NCI-H1048 (cell line): ENCODE data around the gene IMPA2.
"Not testable (repeated sequence)": the region's sequence is repeated elsewhere in the genome, so short reads cannot be mapped to it uniquely, and the experiment has no call there.

Experiments
- DNase-seq: peaks from one replicate; lab custom pipeline; 2025; lab: John Stamatoyannopoulos, UW

Gene IMPA2

DNA sequence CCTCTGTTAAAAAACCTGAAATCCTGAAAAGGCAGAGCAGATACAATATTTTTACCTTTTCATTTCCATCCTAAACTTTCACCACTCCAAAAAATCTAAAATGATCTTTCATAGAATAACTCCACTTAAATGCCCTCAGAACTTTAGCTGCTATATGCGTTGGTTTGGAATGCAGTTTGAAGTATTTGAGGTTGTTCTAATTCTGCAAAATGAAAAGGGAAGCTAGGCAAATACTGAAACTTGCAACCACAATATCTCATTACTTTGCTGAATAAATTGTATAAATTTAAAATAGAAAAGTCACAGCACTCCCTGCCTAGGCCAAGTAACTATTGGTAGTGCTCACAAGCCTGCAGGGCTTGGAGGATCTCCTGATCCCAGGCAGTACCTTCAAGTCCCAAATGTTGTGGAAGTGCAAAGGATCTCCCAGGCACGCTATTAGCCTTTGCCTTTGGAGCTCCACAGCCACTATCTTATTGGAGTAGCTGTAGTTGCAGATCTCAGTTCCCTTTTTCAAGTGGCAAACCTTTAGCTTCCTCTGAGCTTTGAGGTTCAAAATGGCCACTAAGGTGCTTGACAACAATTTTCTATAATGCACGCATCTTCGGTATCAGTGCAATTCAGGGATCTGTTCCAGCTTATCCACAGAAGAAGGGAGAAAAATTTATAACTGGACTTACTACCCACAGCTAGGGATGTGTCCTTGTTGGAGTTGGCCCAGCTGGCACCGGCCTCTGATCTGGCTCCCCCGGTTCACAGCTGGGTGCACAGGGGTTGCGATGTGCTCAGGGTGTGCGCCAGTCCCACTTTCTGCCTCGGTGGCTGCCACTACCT is 68.9 kb downstream of the IMPA2 start:
- no peak for DNase-seq

DNA sequence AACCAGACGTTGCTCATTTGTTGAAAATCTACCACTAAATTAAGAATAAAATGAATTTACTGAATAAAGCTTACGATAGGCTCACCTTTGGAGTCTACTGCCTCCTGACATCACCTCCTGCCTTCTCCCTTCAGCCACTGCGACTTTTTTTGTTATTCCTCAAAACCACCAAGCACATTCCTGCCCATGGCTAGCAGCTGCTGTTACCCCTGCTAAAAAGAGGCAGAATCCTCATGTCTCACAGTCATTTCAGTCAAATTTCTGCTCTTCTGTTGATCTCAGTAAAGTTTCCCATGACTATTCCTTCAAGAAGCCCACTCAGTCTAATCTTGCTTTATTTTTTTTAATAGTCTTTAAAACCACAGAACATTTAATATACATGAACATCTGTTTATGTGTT is 71.6 kb downstream of the IMPA2 start:
- no peak for DNase-seq

DNA sequence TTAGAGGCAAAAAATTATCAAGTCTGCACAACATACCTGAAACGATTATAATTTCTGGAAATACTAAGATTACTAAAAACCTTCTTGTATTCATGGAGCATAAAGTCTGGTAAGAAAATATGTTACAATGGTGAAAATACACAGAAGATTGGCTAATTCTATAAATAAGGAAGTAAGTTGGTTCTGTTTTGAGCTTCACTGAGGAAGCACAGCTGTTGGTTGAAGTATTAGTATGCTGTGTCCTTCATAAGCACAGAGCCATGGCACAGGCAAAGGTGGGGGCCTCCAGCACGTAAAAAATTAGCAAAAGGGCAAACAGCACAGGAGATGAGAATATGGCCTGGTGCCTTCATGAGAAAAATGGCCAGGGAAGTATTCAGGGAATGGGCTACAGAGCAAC is 72.0 kb downstream of the IMPA2 start:
- DNase-seq = no peak

DNA sequence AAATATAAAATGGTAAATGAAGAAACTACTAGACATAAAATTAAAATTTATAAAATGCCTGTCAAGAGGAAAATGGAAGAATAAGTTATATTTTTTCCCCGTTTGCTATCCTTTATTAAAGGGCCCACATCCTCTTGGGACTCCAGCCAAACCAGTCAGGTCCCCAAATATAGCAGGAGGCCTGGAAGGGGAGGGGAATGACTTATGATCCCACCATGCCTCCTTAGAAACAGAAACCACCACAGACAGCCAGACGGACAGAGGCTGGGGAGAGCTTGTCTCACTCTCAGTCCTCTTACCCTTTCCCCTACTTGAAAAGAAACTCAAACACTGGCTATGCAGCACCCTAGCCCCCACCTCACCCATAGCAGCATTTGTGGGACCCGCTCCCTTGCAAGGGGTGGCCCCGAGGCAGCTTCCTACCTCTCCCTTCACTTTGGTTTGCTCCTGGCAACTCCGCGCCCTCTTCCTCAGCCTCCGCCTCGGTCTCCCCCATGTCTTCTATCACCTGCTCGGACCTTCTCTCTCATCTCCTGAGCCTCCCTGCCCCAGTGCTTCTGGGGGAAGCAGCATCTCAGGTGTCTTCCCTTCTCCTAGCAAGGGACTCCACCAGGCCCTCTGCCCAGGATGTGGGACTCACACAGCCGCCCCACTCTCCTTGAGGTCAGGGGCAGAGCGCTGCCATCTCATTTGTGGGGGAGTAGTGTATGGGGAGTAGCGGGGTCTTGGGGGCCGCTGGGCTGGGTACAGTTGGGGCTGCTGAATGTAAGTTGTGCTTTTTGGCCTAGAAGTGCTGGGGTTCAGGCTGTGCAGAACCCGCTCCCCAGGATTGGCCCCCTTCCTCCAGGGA is 75.0 kb downstream of the IMPA2 start:
- no peak for DNase-seq

DNA sequence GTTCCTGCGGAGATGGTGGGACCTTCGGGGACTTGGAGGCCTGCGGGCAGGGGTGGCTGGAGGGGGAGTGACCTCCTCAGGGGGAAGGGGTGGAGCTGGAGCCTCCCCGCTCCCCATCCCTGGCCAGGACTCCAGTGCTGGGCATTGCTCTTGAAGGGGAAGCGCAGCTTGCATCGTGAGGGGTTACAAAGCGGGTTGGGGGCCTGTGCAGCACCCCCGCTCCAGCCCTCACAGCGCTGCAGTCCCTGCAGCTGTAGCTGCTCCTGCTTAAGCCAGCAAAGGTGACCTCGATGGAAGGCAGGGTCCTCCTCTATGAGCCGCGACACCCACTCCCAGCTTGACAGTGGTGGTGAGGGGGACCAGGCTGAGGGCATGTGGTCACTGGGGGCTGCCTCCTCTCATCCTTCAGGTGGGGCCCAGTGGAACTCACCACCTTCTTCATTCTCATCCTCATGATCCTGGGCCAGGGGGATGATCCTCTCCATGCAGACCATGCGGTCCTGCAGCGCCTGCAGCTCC is 75.6 kb downstream of the IMPA2 start:
- no peak for DNase-seq

DNA sequence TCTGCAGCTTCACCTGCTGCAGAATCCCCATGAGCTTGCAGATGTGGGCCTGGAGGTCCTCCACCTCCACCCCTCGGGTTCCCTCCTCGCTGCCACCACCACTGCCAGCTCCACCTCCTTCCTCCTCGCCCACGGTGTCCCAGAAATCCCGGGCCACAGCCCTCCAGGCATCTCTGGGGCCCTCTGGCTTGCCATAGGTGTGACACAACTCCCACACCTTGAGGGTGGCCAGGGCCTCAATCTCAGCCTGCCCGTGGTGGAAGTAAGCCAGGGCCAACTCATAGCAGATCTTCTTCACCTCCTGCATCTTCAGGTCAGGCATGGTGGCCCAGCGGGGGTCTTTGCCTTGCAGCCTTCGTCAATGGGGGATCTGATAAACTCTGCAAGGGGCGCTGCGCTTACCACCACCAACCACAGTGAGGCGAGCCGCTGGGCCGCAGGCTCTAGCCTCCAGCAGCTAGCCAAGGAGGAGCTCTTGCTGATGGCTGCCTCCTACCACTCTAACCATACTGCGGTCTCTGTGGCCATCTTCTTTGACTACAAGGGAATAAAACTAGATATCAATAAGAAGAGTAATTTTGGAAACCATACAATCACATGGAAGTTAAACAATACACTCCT is 76.2 kb downstream of the IMPA2 start:
- no peak for DNase-seq

DNA sequence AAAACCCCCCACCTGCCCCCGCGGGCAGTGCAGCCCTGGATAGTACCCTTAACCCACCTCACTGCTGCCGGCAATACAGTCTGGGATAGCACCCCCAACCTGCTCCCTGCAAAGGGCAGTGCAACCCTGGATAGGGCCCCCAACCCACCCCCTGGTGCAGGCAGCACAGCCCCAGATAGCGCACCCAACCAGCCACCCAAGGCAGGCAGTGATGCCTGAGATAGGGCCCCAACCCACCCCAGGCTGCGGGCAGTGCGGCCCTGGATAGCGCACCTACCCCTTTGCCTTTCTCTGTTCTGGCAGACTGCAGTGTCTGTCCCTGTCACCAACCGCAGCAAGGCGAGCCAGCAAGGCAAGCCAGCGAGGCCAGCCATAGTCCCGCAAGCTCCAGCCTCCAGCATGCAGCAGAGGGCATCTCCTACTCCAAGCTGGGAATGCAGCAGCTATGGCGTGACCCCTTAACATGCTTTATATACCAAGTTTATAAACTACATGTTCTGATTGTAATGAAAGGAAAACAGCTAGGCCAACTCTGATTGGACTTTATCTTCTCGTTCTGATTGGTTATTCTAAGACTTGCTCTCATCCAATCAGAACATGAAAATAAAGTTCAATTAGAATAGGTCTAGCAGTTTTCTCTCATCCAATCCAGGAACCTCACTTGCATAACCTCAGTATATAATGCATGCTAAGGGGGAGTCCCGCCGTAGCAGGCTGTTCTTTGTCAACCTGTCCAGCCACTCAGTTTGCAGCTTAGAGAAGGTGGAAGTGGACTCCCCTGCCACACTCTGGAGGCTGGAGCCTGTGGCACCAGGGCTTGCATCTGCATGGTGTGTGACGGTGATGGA is 78.3 kb downstream of the IMPA2 start:
- DNase-seq = peak; percentile 35

DNA sequence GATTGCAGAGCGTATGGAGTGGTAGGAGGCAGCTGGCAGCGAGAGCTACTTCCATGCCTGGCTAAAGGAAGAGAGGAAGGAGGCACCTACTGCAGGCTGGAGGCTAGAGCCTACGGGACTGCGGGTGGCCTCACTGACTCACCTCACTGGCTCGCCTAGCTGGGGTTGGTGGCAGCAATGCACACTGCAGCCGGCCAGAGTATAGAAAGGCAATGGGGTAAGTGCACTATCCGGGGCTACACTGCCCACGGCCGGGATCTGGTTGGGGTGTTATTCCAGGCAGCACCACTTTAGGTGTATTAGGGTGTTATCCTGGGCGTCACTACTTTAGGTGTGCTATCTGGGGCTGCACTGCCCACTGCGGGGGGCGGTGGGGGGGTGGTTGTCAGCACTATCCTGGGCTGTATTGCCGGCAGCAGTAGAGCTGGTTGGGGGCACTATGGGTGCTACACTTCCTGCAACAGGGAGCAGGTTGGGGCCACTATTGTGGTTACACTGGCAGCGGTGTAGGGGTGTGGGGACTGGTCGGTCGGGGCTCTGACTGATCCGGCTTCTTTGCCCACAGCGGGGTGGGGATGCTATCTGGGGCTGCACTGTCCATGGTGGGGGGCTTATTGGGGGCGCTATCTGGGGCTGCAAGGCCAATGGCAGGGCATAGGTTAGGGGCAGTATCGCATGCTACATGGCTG is 79.0 kb downstream of the IMPA2 start:
- no peak for DNase-seq

DNA sequence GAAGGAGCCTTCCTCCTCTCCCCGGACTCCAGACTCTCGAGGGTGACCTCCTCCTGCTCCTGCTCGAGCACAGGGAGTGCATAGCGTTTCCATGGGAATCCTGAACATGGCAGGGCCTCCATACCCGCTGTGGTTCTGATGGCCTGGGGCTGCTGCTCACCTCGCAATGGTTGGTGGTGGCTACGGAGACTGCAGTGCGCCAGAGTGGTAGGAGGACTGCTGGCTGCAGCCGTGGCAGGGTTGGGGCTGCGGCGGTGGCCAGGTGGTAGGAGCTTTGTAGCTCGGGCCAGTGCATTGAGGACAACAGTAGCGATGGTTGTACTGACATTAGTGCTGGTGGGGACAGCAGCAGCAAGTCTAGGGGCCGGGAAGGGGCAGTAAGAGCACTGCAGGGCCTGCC is 80.4 kb downstream of the IMPA2 start:
- DNase-seq = no peak

DNA sequence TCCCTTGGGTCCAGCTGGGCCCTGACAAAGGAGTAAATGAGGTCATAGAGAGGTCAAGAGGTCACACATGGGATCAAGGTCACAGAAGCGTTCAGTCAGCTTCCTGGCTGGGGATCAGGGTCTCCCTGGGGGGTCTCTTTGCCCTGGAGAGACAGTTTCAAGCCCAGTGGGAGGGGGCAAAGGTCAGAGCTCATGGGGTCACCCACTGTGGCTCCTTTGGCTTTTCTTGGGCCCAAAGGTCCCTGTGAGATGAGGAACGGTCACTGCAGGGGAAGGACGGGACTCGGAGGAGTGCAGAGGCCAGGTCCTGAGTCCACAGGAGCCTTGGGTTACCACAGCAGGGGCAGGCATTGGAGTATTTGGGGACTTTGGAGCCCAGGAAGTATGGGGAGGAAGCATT is 81.7 kb downstream of the IMPA2 start:
- DNase-seq = no peak

DNA sequence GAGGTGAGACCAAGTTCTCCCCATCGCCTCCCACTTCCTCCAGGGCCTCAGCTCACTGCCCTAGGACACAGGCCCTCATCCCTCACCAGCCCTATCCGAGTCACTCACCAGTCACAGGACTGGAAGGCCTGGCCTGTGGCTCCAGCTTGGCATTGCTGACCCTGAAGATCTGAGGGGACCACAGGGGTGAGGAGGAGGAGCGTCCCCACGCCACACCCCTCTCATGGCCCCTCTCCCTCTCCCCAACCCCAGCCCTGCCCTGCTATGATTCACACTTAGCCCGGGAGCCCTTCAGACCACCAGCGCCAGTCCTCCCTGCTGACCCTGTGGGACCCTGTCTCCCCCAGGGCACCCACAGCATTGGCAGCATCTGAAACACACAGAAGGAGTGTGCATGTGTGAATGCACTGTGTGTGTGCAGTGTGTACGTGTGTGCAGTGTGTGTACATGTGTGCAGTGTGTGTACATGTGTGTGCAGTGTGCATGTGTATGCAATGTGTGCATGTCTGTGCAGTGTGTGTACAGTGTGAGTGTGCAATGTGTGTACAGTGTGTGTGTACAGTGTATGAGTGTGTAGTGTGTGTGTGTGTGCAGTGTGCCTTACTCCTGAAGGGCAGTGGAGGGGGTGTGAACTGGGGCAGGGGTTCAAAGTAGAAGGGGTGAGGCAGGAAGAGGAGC is 82.9 kb downstream of the IMPA2 start:
- DNase-seq = no peak

DNA sequence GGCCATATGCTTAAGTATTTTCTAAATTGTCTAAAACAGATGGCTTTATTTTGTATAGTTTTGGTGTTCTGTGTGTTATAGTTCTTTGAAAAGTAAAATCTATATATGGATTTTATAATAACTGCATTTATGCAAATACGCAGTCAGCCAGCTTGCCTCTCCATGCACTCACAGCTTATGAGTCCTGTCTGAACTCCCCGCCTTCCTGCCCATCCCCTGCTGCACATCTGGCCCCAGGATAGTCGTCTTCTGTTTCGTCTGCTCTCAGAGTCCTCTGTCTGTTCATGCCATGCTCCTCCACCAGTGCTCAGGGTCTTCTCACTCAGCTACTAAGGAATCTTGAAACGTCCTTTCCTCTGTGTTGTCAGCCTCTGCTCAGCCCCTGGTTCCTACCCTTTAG is 84.1 kb downstream of the IMPA2 start:
- no peak for DNase-seq

DNA sequence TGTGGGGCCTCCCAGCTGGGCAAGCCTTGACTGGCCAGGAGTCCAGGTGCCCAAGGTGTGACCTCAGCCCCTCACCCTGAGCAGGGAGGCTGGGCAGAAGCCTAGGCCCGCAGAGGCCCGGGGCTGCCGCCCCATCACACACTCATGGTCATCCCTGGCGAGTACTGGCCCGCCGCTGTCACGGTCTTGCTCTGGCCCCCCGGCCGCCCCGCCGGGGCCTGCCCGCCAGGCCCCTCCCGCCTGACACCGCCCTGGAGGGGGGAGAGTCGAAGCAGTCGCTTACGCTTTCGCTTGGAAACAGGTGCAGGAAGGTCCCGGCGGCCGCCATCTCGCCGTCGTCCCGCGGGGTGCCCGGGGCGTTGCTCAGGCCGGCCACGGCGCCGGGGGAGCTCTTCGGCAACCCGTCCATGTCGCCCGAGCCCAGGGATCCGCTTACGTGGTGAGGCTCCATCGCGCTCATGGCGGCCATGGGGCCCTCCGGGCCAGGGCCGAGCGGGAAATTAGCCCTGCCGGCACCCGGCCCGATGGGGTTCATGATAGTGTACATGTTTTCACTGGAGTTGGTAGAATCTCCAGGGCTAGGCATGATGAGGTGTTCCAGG is 85.7 kb downstream of the IMPA2 start:
- DNase-seq = no peak

DNA sequence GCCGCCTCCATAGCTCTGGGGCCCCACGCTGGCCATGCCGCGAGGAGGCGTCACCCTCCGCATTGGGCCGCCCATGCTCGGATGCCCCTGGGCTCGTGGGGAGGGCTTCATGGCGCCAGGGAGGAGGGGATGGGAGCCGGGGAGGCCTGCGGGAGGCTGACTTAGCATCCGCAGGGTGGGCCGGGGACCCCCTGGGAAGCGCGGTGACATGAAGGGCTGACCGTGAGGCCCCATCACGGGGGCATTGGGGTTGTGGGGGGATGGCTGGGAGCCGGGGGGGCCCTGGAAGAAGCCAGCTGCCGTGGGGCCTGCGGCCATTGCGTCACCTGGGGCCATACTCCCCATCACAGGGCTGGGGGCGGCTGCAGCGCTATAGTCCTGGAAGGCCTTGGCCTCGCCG is 86.4 kb downstream of the IMPA2 start:
- DNase-seq = no peak

DNA sequence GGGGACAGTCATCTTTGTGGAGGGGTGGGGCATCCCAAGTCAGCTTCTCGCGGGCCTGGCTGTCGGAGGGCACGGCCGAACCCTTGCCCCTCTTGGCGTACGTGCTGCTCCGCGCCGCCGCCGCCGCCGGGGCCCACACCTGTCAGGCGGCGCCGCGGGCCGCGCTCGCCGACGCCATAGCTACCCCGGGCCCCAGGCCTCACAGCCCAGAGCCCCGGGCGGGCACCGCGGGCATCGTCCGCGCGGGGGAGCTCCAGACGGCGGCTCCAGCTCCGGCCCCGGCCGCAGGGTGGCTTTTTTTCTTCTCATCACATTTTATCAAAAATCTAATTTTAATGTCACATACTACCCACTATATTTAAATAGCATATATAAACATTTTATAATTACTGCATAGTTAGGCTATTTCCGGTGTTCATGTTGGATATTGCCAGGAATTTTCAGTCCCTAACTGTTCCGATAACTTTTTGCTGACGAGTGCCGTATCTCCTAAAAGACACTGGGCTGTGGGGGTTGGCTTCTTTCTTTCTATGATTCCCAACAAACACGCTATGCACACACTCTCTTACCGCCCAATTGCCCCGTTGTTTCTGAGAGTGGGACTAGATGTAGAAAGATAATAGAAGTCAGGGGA is 87.1 kb downstream of the IMPA2 start:
- DNase-seq = not testable (repeated sequence)

DNA sequence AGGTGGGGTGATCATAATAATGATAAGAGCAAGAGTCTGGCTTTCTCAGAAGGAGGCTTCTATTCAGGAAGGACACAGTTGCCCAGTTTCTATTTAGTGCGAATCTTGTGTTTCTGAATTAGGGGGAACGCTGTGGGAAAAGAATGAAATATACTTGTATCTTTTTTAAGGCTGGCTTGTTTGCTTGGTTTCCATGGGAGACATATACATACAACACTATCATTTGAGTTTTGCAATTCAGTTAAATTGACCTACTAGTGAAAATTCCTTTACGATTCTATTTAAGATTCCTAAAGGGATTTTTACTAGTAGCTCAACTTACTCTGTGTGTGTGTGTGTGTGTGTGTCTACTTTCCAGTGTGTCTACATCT is 87.6 kb downstream of the IMPA2 start:
- DNase-seq = no peak

DNA sequence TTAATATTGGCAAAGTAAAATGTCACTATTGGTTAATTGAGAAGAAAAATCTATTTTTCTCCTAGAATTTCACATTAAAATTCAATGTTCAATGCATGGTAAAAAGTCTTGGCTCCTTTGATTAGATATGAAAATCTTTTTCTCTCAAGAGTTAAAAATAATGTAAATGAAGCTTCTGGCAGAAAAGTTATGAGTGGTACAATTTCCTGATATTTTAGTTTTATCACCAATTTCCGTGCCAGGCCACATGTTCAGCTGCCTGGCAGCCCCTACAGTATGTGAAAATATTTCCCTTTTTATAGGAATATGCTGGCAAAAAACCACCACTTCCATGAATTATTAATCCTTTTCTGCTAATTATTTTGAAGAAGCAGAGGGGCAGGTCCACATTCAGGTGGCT is 89.8 kb downstream of the IMPA2 start:
- not testable (repeated sequence) for DNase-seq

DNA sequence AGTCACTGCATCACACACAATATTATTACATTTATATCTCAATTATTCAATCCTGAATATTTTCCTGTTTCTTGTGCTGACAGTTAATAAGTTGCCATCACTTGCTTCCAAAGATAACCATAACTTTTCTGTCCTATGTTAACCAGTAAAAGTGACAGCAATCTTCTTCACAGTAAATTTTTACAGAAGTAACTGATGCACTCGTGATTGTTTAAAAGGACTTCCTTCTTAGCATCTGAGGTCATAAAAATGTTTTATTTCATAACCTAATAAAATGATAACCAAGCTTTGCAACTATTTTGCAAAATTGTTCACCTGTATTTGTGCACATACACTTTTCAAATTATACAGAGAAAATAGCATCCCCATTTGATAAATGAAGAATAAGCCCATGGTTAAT is 91.7 kb downstream of the IMPA2 start:
- no peak for DNase-seq

DNA sequence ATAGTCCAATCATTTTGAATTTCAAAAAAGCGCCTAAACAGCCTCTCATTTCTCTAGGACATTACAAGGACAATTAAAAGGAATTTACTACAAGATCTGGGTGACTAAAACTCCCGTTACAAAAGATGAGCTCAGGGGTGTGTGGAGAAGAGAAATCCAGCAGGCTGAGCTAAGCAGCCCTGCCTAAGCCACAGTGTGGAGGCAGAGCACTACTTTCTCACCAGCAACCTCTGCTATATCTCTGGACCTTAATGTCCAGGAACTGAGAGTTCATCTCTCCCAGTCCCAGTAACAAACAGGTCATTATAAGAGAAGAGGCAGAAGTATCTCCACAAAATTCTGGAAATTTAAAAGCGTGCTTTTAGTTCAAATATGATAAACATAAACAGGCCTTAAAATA is 93.4 kb downstream of the IMPA2 start:
- no peak for DNase-seq
